Caco-2 (cell line): ENCODE data around the gene LIAS. TPM values are rescaled to one million over a fixed set of nuclear protein-coding genes. Genes with fewer than 3 reads are reported as not detected.

ENCODE experiments used
- BruUV-seq: library from RNA; stranded (reverse); fragments of 400-500 nt; replicated peaks from 2 replicates; lab custom pipeline; 2021; lab: Mats Ljungman, UMichigan
- CTCF ChIA-PET: fragments of 300-600 bp; sonication (Branson Sonifier 250); formaldehyde crosslinking; loops from one replicate; lab custom pipeline; 2022; ENCODE audit warnings: antibody characterized with exemption; lab: Charles Lee
- POLR2A ChIA-PET: fragments of 300-600 bp; sonication (Branson Sonifier 250); formaldehyde crosslinking; loops from one replicate; lab custom pipeline; 2022; ENCODE audit warnings: antibody characterized with exemption; lab: Charles Lee
- DNase-seq, 2 experiments: peaks; one replicate each; pipeline versions ENCODE4 v3.0.0 to v3.0.0-alpha.2; 2020 to 2022
- H3K27me3 ChIP-seq: replicated peaks from 2 replicates; pipeline ENCODE4 v1.6.0; 2011; ENCODE audit warnings: low read length; ENCODE audit not compliant: control insufficient read depth, insufficient read depth
- H3K36me3 ChIP-seq: 2 replicates; pipeline ENCODE4 v1.5.1; 2011; ENCODE audit warnings: low read length; ENCODE audit not compliant: control insufficient read depth, insufficient read depth
- H3K4me1 ChIP-seq: fragments of 250-450 bp; sonication (Bioruptor Pico); 2 replicates; pipeline ENCODE4 v1.5.1; 2020; ENCODE audit warnings: mild to moderate bottlenecking
- H3K4me3 ChIP-seq: 2 replicates; pipeline ENCODE4 v1.5.1; 2011; ENCODE audit warnings: low read depth, mild to moderate bottlenecking, control low read depth, low read length
- H3K9me3 ChIP-seq: fragments of 250-450 bp; sonication (Bioruptor Pico); 2 replicates; pipeline ENCODE4 v1.5.1; 2020; ENCODE audit warnings: mild to moderate bottlenecking, moderate library complexity
- H3K27ac Mint-ChIP-seq: one replicate; pipeline ENCODE4 v1.8.0; 2022; ENCODE audit warnings: mixed read lengths; ENCODE audit not compliant: unreplicated experiment
- H3K27me3 Mint-ChIP-seq: one replicate; pipeline ENCODE4 v1.8.0; 2022; ENCODE audit warnings: mixed read lengths; ENCODE audit not compliant: insufficient read depth, unreplicated experiment
- H3K36me3 Mint-ChIP-seq: one replicate; pipeline ENCODE4 v1.8.0; 2022; ENCODE audit warnings: mild to moderate bottlenecking, mixed read lengths; ENCODE audit not compliant: insufficient read depth, unreplicated experiment
- H3K4me1 Mint-ChIP-seq: one replicate; pipeline ENCODE4 v1.8.0; 2022; ENCODE audit warnings: low read depth, mixed read lengths; ENCODE audit not compliant: unreplicated experiment
- H3K4me3 Mint-ChIP-seq: one replicate; pipeline ENCODE4 v1.8.0; 2022; ENCODE audit warnings: mild to moderate bottlenecking, moderate library complexity, mixed read lengths; ENCODE audit not compliant: unreplicated experiment
- H3K9me3 Mint-ChIP-seq: one replicate; pipeline ENCODE4 v1.8.0; 2022; ENCODE audit warnings: mixed read lengths; ENCODE audit not compliant: unreplicated experiment
- CTCF ChIP-seq, 2 experiments: fragments of 200-600 bp in 1 of 2; IDR thresholded peaks; 1 replicate in 1 of 2; 2 replicates in 1 of 2; pipeline versions ENCODE4 v1.5.1 to v1.8.0; 2011 to 2022; ENCODE audit warnings: antibody characterized with exemption in 1 of 2, control low read depth in 1 of 2, inconsistent platforms in 1 of 2, low read depth in 1 of 2, low read length in 1 of 2, mild to moderate bottlenecking in 1 of 2, moderate library complexity in 1 of 2; ENCODE audit not compliant: insufficient read depth in 1 of 2, severe bottlenecking in 1 of 2, unreplicated experiment in 1 of 2
- intact Hi-C: fragments of 100-400 bp; cut with micrococcal nuclease; formaldehyde crosslinking; loops from one replicate; pipeline ENCODE4 v1.10.0; 2022; ENCODE audit not compliant: unreplicated experiment
- total RNA-seq: library from RNA; stranded (reverse); gene quantifications from 2 replicates; pipeline ENCODE4 v1.2.3, GENCODE V29; 2022

The LIAS gene
- total RNA-seq, 1 experiment from 2014 or later, result 19.5 TPM

DNA sequence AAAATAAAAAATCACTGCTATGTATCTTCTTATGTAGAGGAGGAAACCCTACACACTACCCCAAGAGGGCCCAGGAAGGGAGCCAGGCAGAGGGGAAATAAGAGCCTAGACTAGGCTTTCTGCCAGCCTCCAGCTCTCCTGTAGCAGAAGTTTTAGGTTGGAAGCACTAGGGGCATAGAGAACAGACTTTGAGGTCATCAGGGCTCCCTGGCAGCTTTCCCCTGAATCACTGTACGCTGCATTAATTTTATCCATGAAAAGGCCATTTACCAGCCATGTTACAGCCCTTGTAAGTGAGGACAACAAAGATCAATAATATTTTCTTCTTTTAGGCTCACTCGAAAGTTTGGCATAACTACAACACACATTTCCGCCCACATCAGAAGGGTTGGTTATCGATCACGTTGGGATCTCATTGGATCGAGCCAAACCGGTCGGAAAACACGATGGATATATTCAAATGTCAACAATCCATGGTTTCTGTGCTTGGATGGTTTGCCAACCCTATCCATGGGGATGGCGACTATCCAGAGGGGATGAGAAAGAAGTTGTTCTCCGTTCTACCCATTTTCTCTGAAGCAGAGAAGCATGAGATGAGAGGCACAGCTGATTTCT lies 24.9 kb upstream of the LIAS start:
- no peaks in the 10 kb centered on the region for H3K36me3 ChIP-seq
- H3K36me3 Mint-ChIP-seq, result peaks cover 5% of the 10 kb centered on the region
- H3K27ac Mint-ChIP-seq, result no peak overlapping the region
- POLR2A ChIA-PET, result no interaction called here
- no peak overlapping the region for H3K4me3 Mint-ChIP-seq
- H3K27me3 ChIP-seq, result no peaks in the 10 kb centered on the region
- peaks cover 13% of the 10 kb centered on the region for H3K4me1 Mint-ChIP-seq
- peaks cover 16% of the 10 kb centered on the region for H3K4me1 ChIP-seq
- no peak for TF ChIP-seq CTCF (IDR thresholded peaks at IDR 0.05; ENCODE audit: insufficient read depth in 1 of 2, low read depth in 1 of 2, low read length in 1 of 2, severe bottlenecking in 1 of 2, unreplicated experiment in 1 of 2)
- no peaks in the 10 kb centered on the region for H3K9me3 Mint-ChIP-seq
- H3K4me3 ChIP-seq, result no peak overlapping the region
- H3K27me3 Mint-ChIP-seq, result no peaks in the 10 kb centered on the region
- BruUV-seq, result no TSS peak
- intact Hi-C loops, result no loop called here
- H3K9me3 ChIP-seq, result no peaks in the 10 kb centered on the region
- DNase-seq, result no peak
- CTCF ChIA-PET, result no interaction called here

DNA sequence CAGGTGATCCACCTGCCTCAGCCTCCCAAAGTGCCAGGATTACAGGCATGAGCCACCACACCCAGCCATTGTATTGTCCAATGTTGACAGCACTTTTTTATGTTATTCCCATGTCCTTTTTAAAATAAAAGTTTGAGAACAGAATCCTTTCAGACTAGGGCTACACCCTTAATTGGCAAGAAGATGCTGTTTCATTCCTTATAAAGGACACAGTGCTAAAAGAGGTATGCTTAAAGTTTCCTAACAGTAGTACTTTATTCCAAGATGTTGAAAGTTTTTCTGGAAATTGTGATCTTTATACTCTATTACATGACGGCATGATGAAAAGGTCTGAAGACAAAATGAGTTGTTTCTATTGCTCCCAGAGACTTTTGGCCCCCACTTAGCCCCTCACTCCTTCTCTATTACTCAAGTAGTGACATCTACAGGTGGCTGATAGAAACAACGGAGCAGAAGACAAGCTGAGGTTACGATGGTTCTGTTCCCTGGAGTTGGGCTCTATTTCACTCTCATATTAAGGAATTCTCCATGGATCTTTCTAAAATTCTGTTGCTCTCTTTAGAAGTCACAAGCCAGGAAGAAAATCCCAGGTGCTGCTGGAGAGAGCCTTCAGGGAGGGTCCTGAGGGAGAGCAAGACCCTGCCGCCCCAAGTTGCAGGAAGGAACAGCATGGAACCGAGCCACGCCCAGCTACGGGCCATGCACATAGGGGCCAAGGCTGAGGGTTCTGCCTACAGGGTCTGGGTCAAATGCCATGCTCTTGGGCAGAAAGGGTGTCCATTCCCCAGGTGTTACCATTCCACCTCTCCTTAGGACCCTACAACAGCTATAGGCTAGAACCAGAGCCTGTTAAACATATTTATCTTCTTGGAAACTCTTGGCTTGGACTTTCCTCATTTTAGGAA lies 22.9 kb upstream of the LIAS start:
- H3K4me3 Mint-ChIP-seq, result no peak overlapping the region
- no peaks in the 10 kb centered on the region for H3K9me3 Mint-ChIP-seq
- Histone ChIP-seq H3K4me3 (no peak overlapping the region), H3K27me3 (no peaks in the 10 kb centered on the region), H3K9me3 (no peaks in the 10 kb centered on the region), H3K36me3 (no peaks in the 10 kb centered on the region), H3K4me1 (peaks cover 4% of the 10 kb centered on the region; the same call in 1 of the 2 replicates)
- intact Hi-C loops, result no loop called here
- H3K36me3 Mint-ChIP-seq, result no peaks in the 10 kb centered on the region
- no peaks in the 10 kb centered on the region for H3K27me3 Mint-ChIP-seq
- CTCF ChIA-PET, result interaction anchor here (0.6 to 2.2 kb wide), 7 partner anchors 8 to 329 kb away, joined by 3 to 10 read pairs (median 3); partner anchors contain the start of gene RFC1
- no TSS peak for BruUV-seq
- H3K4me1 Mint-ChIP-seq, result no peaks in the 10 kb centered on the region
- TF ChIP-seq CTCF (IDR thresholded peaks at IDR 0.05; ENCODE audit: insufficient read depth in 1 of 2, low read depth in 1 of 2, low read length in 1 of 2, severe bottlenecking in 1 of 2, unreplicated experiment in 1 of 2), result peak; percentile 44 to 54
- DNase-seq, result no peak
- POLR2A ChIA-PET, result no interaction called here
- no peak overlapping the region for H3K27ac Mint-ChIP-seq

DNA sequence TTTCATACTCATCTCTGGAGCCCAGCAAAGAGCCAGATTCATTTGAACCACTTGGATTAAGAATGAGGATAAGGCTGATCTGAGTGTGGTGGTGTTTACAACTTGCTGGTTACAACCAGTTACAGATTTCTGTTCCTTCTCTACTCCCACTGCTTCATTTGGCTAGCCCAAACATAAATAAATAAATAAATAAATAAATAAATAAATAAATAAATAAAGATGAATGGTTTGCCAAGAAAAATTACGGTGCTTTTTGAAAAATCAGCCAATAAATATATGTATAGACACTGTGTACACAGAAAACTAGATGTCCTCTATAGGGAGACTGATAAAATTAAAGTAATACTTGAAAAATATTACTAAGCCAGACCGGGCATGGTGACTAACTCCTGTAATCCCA lies 17.3 kb upstream of the LIAS start:
- Mint-ChIP-seq H3K36me3 (peaks cover 6% of the 10 kb centered on the region), H3K9me3 (no peaks in the 10 kb centered on the region), H3K4me1 (no peaks in the 10 kb centered on the region), H3K27me3 (no peaks in the 10 kb centered on the region), H3K4me3 (no peak overlapping the region), H3K27ac (no peak overlapping the region)
- intact Hi-C loops, result no loop called here
- no TSS peak for BruUV-seq
- H3K36me3 ChIP-seq, result no peaks in the 10 kb centered on the region
- H3K4me3 ChIP-seq, result no peak overlapping the region
- no peaks in the 10 kb centered on the region for H3K27me3 ChIP-seq
- POLR2A ChIA-PET, result no interaction called here
- no peak for TF ChIP-seq CTCF (IDR thresholded peaks at IDR 0.05; ENCODE audit: insufficient read depth in 1 of 2, low read depth in 1 of 2, low read length in 1 of 2, severe bottlenecking in 1 of 2, unreplicated experiment in 1 of 2)
- H3K9me3 ChIP-seq, result no peaks in the 10 kb centered on the region
- CTCF ChIA-PET, result no interaction called here
- H3K4me1 ChIP-seq, result no peaks in the 10 kb centered on the region
- no peak for DNase-seq
